HG03175 (cell line): ENCODE data around the gene RSPH9.

Source experiments
- ATAC-seq: cut with Tn5 transposase; IDR thresholded peaks from one replicate; pipeline ENCODE4 v1.9.1; 2021; ENCODE audit warnings: mild to moderate bottlenecking, moderate library complexity; ENCODE audit not compliant: unreplicated experiment

The RSPH9 gene

GRCh38 chr6:43644940-43645612 lies at the start of gene RSPH9:
TSS of gene RSPH9 (plus strand) at chr6:43645036. CDS start at chr6:43645099, 63 bp downstream.
- ATAC-seq, result peak; percentile 60

GRCh38 chr6:43600595-43600994 lies 44.2 kb upstream of the RSPH9 start:
- ATAC-seq, result no peak

DNA sequence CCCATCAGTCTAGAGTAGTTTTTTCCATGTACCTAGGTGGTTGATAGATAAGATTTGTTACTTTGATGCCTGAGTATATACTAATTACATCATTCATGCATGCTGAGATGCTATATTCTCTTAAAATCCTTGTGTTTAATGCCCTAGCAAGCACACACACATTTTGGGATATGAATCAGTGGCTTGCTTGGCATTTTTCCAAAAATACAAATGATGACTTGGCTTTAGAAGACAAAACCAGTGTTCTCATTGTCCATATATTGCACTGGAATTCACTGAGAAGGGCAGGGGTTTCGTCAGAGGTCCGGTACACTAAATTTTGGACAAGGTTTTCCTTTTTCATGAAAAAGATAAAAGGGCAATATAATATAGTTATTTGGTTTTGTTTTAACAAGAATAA lies 40.7 kb upstream of the RSPH9 start:
- ATAC-seq, result no peak

DNA sequence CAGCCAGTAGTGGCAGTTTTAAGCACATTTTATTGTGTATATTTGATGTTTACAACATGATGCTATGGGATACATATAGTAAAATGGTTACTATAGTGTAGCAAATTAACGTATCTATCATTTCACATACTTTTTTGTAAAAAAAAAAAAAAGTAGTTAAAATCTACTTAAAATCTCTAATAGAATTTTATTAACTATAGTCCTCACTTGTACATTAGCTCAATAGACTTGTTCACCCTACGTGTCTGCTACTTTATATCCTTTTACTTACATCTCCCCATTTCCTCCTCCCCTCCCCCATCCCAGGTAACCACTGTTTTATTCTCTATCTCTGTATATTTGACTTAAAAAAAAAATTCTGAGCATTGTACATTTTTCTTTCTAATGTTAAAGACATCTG lies 38.8 kb upstream of the RSPH9 start:
- ATAC-seq, result no peak

GRCh38 chr6:43608310-43608763 lies 36.5 kb upstream of the RSPH9 start:
- ATAC-seq, result no peak

- ATAC-seq, result no peak
These were observed 36.0 kb upstream of the RSPH9 start for GRCh38 chr6:43608807-43609206.

- ATAC-seq, result no peak
These were observed 35.4 kb upstream of the RSPH9 start for GRCh38 chr6:43609402-43609801.

GRCh38 chr6:43610431-43610830 lies 34.4 kb upstream of the RSPH9 start:
- ATAC-seq, result no peak

DNA sequence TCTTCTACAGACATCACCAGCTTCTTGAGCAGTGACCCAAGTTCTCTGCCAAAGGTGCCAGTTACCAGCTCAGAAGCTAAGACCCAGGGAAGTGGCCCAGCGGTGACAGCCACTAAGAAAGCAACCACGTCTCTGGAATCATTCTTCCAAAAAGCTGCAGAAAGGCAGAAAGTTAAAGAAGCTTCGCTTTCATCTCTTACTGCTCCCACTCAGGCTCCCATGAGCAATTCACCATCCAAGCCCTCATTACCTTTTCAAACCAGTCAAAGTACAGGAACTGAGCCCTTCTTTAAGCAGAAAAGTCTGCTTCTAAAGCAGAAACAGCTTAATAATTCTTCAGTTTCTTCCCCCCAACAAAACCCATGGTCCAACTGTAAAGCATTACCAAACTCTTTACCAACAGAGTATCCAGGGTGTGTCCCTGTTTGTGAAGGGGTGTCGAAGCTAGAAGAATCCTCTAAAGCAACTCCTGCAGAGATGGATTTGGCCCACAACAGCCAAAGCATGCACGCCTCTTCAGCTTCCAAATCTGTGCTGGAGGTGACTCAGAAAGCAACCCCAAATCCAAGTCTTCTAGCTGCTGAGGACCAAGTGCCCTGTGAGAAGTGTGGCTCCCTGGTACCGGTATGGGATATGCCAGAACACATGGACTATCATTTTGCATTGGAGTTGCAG lies 31.0 kb upstream of the RSPH9 start:
- ATAC-seq, result no peak

DNA sequence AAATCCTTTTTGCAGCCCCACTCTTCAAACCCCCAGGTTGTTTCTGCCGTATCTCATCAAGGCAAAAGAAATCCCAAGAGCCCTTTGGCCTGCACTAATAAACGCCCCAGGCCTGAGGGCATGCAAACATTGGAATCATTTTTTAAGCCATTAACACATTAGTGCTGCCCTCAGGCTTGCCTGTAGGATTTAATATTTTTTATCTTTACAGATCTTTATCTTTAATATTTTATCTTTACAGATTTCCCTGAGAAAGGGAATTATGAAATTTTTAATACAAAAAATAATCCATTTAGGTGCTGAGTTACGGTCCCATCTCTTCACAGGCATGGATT lies 30.5 kb upstream of the RSPH9 start:
- no peak for ATAC-seq

- no peak for ATAC-seq
These were observed 27.9 kb upstream of the RSPH9 start for GRCh38 chr6:43616725-43617472.

- no peak for ATAC-seq
These were observed 23.6 kb upstream of the RSPH9 start for GRCh38 chr6:43621078-43621835.

GRCh38 chr6:43621836-43622180 lies 23.0 kb upstream of the RSPH9 start:
- no peak for ATAC-seq

- no peak for ATAC-seq
These were observed 22.3 kb upstream of the RSPH9 start for GRCh38 chr6:43622541-43622940.

- ATAC-seq, result no peak
These were observed 20.7 kb upstream of the RSPH9 start for GRCh38 chr6:43623880-43624785.

- ATAC-seq, result no peak
These were observed 20.0 kb upstream of the RSPH9 start for GRCh38 chr6:43624786-43625288.

- no peak for ATAC-seq
These were observed 19.3 kb upstream of the RSPH9 start for GRCh38 chr6:43625393-43625992.

DNA sequence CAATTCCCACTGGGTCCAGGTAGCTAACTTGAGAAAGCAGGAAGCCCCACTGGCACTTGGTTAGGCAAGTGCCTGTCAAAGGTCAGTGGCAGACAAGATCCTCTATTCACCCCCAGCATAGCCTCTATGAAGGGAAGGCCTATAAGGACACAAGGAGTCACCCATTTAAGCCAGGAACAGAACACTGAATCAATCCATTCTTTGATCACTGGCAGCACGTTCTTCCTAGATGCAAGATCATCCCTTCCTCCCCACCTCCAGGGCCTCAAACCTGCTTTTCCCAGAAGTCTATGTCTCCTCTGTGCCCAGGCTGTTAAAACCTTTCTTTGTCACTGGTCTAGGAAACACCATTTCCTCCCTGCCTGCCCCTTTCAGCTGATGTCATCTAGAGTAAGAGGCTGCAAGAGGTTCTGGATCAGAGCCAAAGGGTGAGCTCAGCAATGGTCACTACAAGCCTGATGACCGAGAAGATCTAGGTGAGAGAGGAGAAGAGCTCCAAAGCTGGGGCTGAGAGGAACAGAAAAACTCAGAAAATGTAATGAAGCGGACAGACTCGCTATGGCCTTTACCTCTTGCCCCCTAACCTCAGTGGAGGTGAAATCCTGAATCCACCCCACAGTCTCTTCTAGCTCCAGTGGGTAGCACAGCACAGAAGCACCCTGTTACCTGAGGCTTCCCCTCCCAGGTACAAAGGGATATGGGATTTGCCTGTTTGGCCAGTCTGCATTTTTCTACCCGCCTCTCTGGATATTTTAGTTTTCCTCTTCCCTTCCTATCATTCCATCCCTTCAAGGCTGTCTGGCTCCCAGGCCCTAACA lies 17.6 kb upstream of the RSPH9 start:
- ATAC-seq, result no peak
